IPS DF 4.7 (cell line): Measurements from ENCODE around the gene PHLPP1.
"Not testable (repeated sequence)": the region's sequence is repeated elsewhere in the genome, so short reads cannot be mapped to it uniquely, and the experiment has no call there.

Source experiments
- DNase-seq: peaks from one replicate; pipeline ENCODE4 v3.0.0-alpha.2; 2013; ENCODE audit warnings: low spot score; ENCODE audit errors: extremely low read depth

PHLPP1 gene

DNA sequence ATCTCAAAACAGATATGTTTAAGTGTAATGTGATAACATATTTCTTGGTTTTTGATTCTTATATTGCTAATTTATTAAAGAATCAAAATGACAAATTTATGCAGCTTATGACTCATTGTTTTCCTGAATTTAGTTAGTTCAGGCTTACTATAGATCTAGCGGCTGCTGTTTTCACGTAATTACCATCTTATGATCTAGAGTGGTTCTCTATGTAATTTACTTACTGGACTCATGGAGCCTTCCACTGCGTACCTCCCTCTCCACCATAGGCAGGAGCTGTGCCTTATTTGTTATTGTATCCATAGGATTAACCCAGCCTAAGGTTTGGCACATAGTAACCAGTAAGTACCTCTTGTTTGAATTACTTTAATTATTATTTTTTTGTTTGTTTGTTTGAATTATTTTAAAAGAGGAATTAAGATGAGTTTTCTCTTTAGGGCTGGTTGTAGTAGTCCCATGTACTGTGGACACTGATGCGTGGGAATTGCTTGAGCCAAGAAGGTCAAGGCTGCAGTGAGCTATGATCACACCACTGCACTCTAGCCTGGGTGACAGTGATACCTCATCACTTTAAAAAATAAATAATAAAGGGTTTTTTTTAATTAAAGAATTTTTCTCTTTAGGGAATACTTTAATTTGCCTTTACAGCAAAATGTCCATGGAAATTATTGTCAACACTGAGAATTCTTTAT, 165.5 kb downstream of the PHLPP1 start:
- DNase-seq = no peak

DNA sequence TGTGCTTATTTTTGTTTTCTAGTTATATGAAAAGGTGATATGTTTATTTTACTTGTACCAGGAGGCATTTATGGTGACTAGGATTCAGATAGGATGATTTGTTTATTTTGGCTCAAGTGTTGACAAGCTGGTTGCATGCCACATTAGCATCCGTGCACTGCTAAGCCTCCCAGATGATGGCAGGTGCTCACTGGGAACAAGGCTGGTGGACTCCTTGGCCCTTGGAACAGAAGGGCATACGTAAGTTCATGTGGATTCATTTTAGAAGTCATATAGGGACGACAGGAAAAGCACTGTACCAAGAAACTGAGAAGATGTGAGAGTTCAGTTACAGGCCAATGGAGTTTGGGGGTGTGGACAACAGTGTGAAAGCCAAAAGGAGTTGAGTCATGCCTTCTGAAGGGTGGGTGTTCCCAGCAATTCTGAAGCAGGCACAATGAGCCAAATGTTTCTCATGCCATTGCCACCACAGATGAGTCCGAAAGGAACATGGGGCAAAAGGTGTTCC, 166.2 kb downstream of the PHLPP1 start:
- DNase-seq = no peak

DNA sequence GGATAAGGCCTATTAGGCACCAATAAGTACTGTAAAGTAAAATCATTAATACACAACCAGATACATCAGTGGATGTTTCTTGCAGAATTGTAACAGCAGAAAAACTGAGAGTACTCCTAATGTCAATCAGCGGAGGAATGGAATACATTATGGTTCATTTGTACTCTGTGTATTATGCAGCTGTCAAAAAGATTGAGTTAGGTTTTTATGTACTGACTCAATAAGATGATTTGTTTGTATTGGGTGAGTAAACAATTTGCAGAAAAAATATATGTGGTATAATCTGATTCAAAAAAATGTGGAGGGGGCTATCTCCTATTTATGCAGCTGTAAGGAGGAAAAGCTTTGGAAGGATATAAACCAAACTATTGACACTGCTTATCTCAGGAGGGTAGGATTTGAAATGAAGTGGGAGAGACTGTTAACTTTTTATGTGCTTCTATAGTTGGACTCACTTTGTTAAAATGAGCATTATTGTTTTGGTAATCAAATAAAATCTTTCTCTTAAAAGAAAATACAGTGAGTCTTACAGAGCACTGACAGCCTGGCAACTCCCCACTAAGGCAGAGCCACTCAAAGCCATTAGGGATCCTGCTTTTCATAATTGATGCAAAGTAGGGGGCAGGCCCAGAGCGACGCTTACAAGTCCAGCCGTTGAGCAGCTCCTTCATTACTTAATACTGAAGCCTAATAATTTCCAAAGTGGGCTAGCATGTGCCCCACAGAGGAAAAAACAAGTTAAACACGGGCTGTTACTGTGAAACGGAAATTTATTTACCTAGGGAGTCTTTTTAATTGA, 168.8 kb downstream of the PHLPP1 start:
- no peak for DNase-seq

DNA sequence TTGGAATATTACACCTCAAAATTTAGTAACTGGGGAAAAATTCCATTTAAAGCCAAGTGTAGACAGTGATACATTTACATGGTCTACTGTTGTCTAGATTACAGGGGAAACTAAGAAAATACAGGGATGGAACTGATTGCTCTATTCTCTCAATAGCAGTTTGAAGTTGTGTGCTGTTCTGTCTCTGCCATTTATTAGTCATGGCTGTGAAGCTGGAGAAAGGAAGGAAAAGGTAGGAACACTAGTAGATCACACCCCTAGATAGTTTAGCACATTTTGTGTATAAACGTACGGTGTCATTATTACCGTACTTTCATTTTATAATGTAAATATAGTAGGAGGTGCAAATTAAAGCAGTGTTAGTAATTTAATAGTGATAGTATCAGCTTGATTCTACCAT, 170.5 kb downstream of the PHLPP1 start:
- no peak for DNase-seq

DNA sequence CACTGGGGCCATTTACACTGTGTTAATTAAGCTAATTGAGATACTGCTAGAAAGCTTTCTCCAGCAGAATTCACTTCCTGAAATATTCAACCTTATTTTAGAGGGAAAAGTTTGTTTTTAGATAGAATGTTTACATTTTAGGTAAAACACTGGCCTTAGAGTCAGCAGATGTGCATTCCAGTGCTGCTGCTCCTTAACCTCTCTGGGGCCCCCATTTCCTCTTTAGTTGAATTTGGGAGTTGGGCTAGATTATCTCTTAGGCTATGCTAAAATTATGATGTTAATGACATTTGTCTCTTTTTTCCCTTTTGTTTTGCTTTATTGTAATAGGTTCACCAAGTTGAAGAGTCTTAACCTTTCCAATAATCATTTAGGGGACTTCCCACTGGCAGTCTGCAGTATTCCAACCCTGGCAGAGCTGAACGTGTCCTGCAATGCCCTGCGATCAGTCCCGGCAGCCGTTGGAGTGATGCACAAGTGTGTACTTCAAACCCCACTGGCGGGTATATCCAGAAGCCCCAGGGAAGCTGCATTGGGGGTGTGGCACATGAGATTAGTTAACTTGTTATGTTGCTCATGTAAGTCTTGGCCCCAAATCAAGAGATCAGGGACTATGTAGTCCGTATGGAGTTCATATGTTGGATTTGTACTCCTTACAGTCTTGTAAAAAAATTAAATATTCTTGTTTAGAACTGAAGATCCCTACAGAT, 179.5 kb downstream of the PHLPP1 start:
- DNase-seq = no peak

DNA sequence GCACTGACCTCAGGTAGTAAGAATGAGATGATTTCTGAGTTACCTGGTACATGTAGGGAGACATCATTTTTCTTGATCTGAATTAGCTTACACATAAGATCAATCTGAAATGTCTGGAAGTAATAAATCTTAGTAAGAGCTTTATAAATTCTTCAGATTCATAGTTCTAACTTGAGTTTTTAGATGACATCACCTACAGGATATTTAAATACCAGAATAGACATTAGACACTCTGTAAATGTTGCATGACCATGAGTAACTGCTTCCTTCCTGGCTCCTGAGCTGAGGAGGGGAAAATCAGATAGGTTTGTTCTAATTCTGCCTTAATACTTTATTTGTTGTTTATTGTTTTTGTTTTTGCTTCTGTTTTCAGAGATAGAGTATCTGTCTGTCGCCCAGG, 181.8 kb downstream of the PHLPP1 start:
- DNase-seq = no peak

DNA sequence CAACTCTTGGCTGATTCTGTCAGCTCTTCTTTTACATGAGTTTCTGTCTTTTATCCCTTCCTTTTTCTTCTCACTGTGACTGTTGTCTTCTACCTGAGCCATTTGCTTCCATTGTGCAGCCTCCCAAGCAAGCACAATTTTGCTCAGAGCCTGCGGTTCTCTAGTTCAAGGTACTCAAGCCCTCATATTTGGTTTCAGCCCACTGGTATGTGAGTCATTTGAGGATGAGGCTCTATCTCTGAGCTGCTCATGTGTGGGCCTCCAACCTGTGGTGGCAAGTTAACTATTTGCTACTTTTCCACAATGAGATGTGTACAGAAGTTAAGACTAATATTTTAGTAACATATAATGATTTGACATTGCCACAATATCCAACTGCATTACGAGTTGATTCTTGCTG, 183.0 kb downstream of the PHLPP1 start:
- no peak for DNase-seq

DNA sequence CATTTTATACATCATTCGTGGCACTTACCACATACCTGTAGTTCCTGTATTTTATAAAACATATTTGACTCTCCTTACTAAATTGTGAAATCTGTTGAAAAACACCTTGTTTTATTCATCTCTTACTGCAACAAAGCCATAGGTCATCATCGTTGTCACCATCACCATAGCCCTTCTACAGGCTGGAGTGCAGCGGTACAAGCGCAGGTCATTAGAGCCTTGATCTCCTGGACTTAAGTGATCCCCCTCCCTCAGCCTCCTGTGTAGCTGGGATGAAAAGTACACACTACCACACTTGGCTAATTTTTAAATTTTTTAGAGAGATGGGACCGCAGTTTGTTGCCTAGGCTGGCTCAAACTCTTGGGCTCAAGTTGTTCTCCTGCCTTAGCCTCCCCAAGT, 184.2 kb downstream of the PHLPP1 start:
- no peak for DNase-seq

DNA sequence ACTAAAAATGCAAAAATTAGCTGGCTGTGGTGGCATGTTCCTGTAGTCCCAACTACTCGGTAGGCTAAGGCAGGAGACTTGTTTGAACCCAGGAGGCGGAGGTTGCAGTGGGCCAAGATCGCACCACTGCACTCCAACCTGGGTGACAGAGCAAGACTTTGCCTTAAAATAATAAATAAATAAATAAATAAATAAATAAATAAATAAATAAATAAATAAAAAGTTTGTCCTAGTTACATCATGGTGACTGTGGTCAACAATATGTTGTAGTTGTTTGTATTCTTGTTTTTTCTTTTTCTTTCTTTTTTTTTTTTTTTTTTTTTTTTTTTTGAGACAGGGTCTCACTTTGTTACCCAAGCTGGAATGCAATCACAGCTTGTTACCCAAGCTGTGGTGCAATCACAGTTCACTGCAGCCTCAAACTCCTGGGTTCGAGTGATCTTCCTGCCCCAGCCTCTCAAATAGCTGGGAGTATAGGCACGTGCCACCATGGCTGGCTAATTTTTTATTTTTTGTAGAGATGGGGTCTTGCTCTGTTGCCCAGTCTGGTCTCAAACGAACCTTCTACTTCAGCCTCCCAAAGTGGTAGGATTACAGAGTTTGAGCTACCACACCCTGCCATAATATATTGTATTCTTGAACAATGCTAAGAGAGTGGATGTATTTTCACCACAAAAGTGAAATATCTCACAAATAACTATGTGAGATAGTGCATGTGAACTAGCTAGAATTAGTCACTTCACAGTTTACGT, 185.0 kb downstream of the PHLPP1 start:
- DNase-seq = no peak

- DNase-seq = no peak
Observed at GRCh38 chr18:62902776-62903175, 187.4 kb downstream of the PHLPP1 start.

DNA sequence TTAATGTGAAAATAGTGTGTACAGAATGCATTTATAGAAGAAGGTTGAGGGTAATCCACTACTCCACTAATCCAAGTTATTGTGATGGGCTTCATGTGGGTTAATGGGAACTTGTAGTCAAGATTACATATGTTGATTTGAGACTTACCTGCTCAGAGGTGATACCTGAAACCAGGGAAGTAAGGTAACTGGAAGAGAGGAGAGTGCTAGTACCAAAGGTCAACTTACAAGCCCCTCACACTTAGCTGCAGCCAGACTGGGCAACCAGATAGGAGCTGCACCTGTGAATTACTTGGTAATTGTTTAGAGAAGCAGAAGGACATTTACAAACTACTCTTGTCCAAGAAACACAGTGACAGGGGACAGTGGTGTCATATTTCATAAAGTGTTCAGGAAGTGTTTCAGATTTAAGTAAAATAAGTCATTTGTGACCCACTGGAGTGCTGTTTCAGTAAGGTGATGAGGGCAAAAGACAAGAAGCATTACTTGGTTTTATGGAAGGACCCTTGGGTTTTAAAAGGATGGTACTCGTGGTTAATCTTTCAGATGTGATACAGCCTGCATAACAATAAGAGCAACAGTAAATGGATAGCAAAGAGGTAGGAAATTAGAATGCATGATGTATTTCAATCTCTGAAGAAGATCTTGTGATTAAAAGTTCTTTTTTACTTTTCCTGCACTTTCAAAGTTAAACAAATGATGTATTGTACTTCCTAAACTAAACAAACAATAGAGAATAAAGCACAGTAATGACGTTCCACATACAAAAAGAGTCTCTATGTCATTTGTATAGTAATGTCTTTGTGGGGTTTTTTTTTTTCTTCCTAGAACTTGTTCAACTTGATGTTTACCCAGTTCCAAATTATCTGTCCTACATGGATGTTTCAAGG, 189.3 kb downstream of the PHLPP1 start:
- no peak for DNase-seq

GRCh38 chr18:62912885-62913284, 197.5 kb downstream of the PHLPP1 start:
- DNase-seq = no peak

DNA sequence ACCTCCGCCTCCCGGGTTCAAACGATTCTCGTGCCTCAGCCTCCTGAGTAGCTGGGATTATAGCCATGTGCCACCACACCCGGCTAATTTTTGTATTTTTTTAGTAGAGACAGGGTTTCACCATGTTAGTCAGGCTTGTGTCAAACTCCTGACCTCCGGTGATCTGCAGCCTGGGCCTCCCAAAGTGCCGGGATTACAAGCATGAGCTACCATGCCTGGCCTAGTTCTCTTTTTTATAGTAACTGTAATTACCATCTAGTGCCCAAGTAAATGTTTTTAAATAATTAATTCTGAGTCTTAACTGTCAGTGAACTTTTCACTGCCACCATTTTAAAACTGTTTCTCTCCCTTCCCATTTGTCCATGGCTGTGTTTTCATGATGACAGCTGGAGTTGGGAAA, 198.5 kb downstream of the PHLPP1 start:
- not testable (repeated sequence) for DNase-seq

DNA sequence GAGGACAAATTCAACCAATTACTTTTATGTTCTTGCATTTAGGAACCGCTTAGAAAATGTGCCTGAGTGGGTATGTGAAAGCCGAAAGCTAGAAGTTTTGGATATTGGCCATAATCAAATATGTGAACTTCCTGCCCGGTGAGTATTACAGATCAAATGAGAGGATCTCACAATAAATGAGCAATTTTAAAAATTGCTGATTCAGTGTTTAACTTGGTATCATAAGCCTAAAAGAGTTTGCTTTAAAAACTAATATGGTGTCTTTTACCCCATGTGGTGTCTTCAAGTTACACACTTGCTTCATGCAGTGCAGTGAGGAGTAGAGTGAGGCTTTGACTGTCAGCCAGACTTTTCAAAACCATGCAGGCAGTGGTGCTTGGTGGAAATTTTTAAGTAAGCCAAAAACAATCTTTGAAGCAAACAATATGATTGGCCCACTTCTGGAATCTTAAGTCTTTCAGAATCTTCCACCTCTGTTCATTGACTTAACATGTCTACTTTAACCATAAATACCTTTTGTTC, 199.6 kb downstream of the PHLPP1 start:
- DNase-seq = no peak

DNA sequence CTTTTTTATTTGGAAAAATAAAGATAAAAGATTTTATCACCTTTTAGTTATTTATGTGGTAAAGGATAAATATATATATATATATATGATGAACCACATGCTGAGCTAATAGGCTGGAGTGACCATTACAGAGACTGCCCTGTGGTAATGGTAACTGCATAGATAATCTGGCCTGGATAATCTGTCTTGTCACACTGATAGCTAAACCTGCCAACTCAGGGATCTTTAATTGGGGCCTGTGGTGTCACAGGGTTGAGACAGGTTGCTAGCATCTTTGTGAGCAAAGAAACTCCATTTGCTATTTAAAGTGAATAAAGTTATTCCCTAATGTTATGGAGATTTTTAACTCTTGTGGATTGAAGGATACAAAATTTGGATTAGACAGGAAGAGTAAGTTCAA, 203.0 kb downstream of the PHLPP1 start:
- DNase-seq = no peak

GRCh38 chr18:62919109-62919838, 203.9 kb downstream of the PHLPP1 start:
- DNase-seq = no peak

DNA sequence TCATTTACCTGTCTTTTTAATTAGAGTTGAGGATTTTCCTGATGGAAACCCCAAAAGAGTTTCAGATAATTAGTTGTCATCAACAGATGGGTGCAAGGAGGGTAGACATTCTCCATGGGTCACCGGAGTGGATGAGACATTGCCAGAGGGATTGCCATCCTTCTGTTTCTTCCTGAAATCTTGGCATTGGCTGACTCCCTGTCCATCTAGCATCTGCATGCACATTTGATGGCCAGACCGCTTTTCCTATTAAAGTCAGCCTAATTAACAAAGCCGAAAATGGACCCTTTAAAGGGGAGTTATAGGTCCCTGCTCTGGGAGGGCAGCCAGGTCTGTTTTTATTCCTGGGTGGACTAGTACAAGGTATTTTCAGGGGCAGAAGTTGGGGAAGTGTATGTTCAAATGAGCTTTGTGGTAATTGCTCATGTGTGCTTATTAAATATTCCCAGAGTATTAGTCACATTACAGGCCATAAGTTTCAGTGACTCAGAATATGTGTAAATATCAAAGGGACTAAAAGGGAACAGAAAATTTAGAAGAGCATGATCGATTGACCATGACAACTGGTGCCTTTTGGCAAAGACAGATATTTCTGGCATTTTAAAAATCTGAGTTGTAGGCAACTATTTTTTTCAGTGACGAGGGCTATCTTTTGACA, 209.8 kb downstream of the PHLPP1 start:
- DNase-seq = no peak

DNA sequence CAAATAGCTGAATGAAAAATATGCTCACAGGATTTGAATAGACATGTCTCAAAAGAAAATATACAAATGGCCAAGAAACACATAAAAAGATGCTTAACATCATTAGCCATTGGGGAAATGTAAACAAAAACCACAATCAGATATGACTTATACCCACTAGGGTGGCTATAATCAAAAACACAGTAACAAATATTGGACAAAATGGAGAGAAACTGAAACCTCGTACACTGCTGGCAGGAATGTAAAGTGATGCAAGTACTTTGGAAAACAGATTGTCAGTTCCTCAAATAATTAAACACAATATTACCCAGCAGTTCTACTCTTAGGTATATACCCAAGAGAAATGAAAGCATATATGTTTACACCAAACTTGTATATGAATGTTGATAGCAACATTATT, 213.0 kb downstream of the PHLPP1 start:
- no peak for DNase-seq

- no peak for DNase-seq
Observed at GRCh38 chr18:62933261-62933887, 218.0 kb downstream of the PHLPP1 start.
